HepG2 (cell line): ENCODE measurements around the gene SLC2A2. TPM values are rescaled to one million over a fixed set of nuclear protein-coding genes. Genes with fewer than 3 reads are reported as not detected.

ENCODE experiments used
- BHLHE40 ChIP-seq: IDR thresholded peaks from 2 replicates; pipeline ENCODE4 v1.6.1; 2011; ENCODE audit warnings: low read length, improper control_type of control experiment
- CHCHD3 ChIP-seq: sonication (generic); formaldehyde crosslinking; IDR thresholded peaks from 2 replicates; pipeline ENCODE4 v1.8.0; 2022; ENCODE audit warnings: mild to moderate bottlenecking, missing genetic modification reagents, moderate library complexity
- DNMT1 ChIP-seq: sonication (generic); formaldehyde crosslinking; IDR thresholded peaks from 2 replicates; pipeline ENCODE4 v1.5.1; 2020; ENCODE audit warnings: mild to moderate bottlenecking, missing genetic modification reagents
- FLYWCH1 ChIP-seq: sonication (generic); formaldehyde crosslinking; IDR thresholded peaks from 2 replicates; pipeline ENCODE4 v1.8.1; 2023; ENCODE audit warnings: mild to moderate bottlenecking, missing genetic modification reagents
- FOSL1 ChIP-seq: sonication (generic); formaldehyde crosslinking; IDR thresholded peaks from 2 replicates; pipeline ENCODE4 v1.9.0; 2021; ENCODE audit warnings: missing genetic modification reagents, borderline replicate concordance
- GMEB1 ChIP-seq: sonication (generic); formaldehyde crosslinking; IDR thresholded peaks from 2 replicates; pipeline ENCODE4 v1.5.1; 2020; ENCODE audit warnings: missing genetic modification reagents, mild to moderate bottlenecking, borderline replicate concordance
- ISL2 ChIP-seq: sonication (generic); formaldehyde crosslinking; IDR thresholded peaks from 2 replicates; pipeline ENCODE4 v1.5.0; 2020; ENCODE audit warnings: missing genetic modification reagents
- MXI1 ChIP-seq: IDR thresholded peaks from 3 replicates; pipeline ENCODE4 v1.6.1; 2012; ENCODE audit warnings: low read depth, low read length, inconsistent platforms, borderline replicate concordance
- NCOA5 ChIP-seq: sonication (generic); formaldehyde crosslinking; IDR thresholded peaks from 2 replicates; pipeline ENCODE4 v1.4.0; 2020; ENCODE audit warnings: missing genetic modification reagents
- NR0B2 ChIP-seq: sonication (generic); formaldehyde crosslinking; IDR thresholded peaks from 2 replicates; pipeline ENCODE4 v1.4.0; 2020; ENCODE audit warnings: mild to moderate bottlenecking, missing genetic modification reagents
- PRDM10 ChIP-seq: sonication (generic); formaldehyde crosslinking; IDR thresholded peaks from 2 replicates; pipeline ENCODE4 v1.4.0; 2020; ENCODE audit warnings: low read depth, missing genetic modification reagents
- SALL2 ChIP-seq: sonication (generic); formaldehyde crosslinking; IDR thresholded peaks from 2 replicates; pipeline ENCODE4 v1.8.1; 2023; ENCODE audit warnings: mild to moderate bottlenecking, missing genetic modification reagents, inconsistent platforms
- TARDBP ChIP-seq: sonication (generic); formaldehyde crosslinking; IDR thresholded peaks from 2 replicates; pipeline ENCODE4 v1.8.0; 2022; ENCODE audit warnings: mild to moderate bottlenecking, missing genetic modification reagents
- YY1 ChIP-seq: IDR thresholded peaks from 2 replicates; pipeline ENCODE4 v1.6.1; 2011; ENCODE audit warnings: low read length, low read depth, moderate library complexity, mild to moderate bottlenecking; ENCODE audit not compliant: insufficient read depth, insufficient replicate concordance
- ZNF224 ChIP-seq: sonication (generic); formaldehyde crosslinking; IDR thresholded peaks from 2 replicates; pipeline ENCODE4 v1.5.0; 2020; ENCODE audit warnings: mild to moderate bottlenecking, missing genetic modification reagents
- ZNF430 ChIP-seq: sonication (generic); formaldehyde crosslinking; IDR thresholded peaks from 2 replicates; pipeline ENCODE4 v1.9.0; 2021; ENCODE audit warnings: mild to moderate bottlenecking, missing genetic modification reagents
- ZNF484 ChIP-seq: sonication (generic); formaldehyde crosslinking; IDR thresholded peaks from 2 replicates; pipeline ENCODE4 v1.5.1; 2020; ENCODE audit warnings: mild to moderate bottlenecking, low read depth, missing genetic modification reagents, borderline replicate concordance
- ZNF512 ChIP-seq: sonication (generic); formaldehyde crosslinking; IDR thresholded peaks from 2 replicates; pipeline ENCODE4 v1.4.0; 2020; ENCODE audit warnings: mild to moderate bottlenecking, missing genetic modification reagents
- ZNF777 ChIP-seq: sonication (generic); formaldehyde crosslinking; IDR thresholded peaks from 2 replicates; pipeline ENCODE4 v1.4.0; 2020; ENCODE audit warnings: missing genetic modification reagents
- ZNF841 ChIP-seq: sonication (generic); formaldehyde crosslinking; IDR thresholded peaks from 2 replicates; pipeline ENCODE4 v1.8.1; 2023; ENCODE audit warnings: missing genetic modification reagents, borderline replicate concordance
- polyA plus RNA-seq, 8 experiments: library from polyadenylated mRNA; depleted of rRNA in 3 of 8; stranded (reverse) in 7 of 8; unstranded in 1 of 8; fragments of >200 nt; fragmentation: Illumina TruSeq in 4 of 8; extraction: Trizol in 4 of 8; gene quantifications; 2 replicates each; pipeline versions ENCODE4 v1.2.1 to v1.2.3, GENCODE V29; 2011 to 2016; ENCODE audit warnings: low read depth in 4 of 8, missing spikeins in 1 of 8, mixed read lengths in 1 of 8; ENCODE audit not compliant: insufficient read depth in 1 of 8
- total RNA-seq, 5 experiments: library from RNA; depleted of rRNA; stranded (reverse); fragments of >200 nt; fragmentation: Illumina TruSeq; extraction: Trizol; gene quantifications; 2 replicates each; pipeline ENCODE4 v1.2.3, GENCODE V29; 2016; ENCODE audit warnings: low read depth in 1 of 5

Gene SLC2A2
- total and polyA plus RNA-seq, 2 of the 13 experiments (the other 11 are each of a cell fraction or from before 2014, with no cell fraction given): 19.5 to 23.2 TPM

GRCh38 chr3:171013822-171014748 lies 12.4 kb downstream of the SLC2A2 start (continued):
- TF ChIP-seq PRDM10 (peak; percentile 33; the same call in 1 of the 2 replicates), NR0B2 (CRISPR knock-in tag) (no peak), NCOA5 (CRISPR knock-in tag) (no peak), MXI1 (no peak), BHLHE40 (no peak), ZNF777 (CRISPR knock-in tag) (no peak), CHCHD3 (no peak), ZNF430 (CRISPR knock-in tag) (no peak), ZNF512 (no peak), TARDBP (CRISPR knock-in tag) (peak; percentile 73), DNMT1 (CRISPR knock-in tag) (no peak), ZNF841 (CRISPR knock-in tag) (no peak), YY1 (peak; percentile 12), FLYWCH1 (no peak), SALL2 (CRISPR knock-in tag) (no peak), ZNF224 (CRISPR knock-in tag) (no peak; the same call in 1 of the 2 replicates), GMEB1 (CRISPR knock-in tag) (no peak), ZNF484 (CRISPR knock-in tag) (no peak), ISL2 (CRISPR knock-in tag) (peak; percentile 99), FOSL1 (CRISPR knock-in tag) (peak; percentile 57; the same call in 1 of the 2 replicates)
